ENCODE measurements around the gene TANGO2.

- no peak for TF ChIP-seq CTCF (IDR thresholded peaks at IDR 0.05)
- no peak for TF ChIP-seq EP300 (IDR thresholded peaks at IDR 0.05)
- no peak for TF ChIP-seq POLR2A (IDR thresholded peaks at IDR 0.05)
These were observed 34.9 kb upstream of the TANGO2 start for GRCh38 chr22:19986011-19986409.
